Adipose tissue (tissue), 3 donors: ENCODE data around the gene KLHL10. TPM values are rescaled to one million over a fixed set of nuclear protein-coding genes. Genes with fewer than 3 reads are reported as not detected.

Source experiments
- H3K27ac ChIP-seq: one replicate; pipeline ENCODE4 v1.5.1; 2013; ENCODE audit warnings: low read depth, low read length
- WGBS, 3 donors: extraction: QIAGEN DNeasy Blood & Tissue Kit; methylation state at CpG; one replicate each; pipeline ENCODE4 v1.1.7; 2013; 5-methylcytosine and 5-hydroxymethylcytosine counted together
- polyA plus RNA-seq, 3 donors: library from polyadenylated mRNA; stranded (reverse); fragments of 200-250 nt; gene quantifications; one replicate each; pipeline ENCODE4 v1.2.3, GENCODE V29; 2013
- donor health status: healthy with polysubstance abuse.
- donor health status: Bipolar disorder and iron deficiency.
- donor health status: healthy.

The KLHL10 gene
- polyA plus RNA-seq, result under 1 TPM; 0.02 to 0.79 (median 0.64) TPM

DNA sequence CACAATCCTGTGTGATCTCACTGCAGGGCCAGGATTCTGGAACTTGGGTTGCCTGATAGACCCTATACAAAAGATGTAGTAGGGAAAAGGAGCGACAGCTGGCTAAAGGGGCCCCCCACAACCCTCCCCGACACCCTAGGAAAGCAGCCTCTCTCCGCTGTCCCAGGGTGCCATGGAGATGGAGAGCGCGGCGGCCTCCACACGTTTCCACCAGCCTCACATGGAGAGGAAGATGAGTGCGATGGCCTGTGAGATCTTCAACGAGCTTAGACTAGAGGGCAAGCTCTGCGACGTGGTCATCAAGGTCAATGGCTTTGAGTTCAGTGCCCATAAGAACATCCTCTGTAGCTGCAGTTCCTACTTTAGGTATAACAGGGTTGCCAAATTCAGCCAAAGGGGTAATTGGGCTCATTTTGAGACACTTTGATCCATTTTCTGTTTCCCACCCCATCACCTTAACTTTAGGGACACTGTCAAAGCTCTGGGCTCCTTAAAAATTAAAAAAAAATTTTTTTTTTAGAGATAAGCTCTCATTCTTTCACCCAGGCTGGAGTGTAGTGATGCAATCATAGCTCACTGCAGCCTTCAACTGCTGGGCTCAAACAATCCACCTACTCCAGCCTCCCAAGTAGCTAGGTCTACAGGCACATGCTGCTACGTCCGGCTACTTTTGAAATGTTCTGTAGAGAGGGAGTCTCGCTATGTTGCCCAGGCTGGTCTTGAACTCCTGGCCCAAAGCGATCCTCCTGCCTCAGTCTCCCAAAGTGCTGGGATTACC is at the start of gene KLHL10:
Gene KLHL10 (plus strand): TSS at position 65 of the 778 bp plus-strand sequence. CDS start 108 bp downstream, at position 173.
- 91 to 97% (median 96%) methylated on average over 15 of the region's 15 CpGs for WGBS, 3 donors
- H3K27ac ChIP-seq, result no peak within 1 kb of the TSS

DNA sequence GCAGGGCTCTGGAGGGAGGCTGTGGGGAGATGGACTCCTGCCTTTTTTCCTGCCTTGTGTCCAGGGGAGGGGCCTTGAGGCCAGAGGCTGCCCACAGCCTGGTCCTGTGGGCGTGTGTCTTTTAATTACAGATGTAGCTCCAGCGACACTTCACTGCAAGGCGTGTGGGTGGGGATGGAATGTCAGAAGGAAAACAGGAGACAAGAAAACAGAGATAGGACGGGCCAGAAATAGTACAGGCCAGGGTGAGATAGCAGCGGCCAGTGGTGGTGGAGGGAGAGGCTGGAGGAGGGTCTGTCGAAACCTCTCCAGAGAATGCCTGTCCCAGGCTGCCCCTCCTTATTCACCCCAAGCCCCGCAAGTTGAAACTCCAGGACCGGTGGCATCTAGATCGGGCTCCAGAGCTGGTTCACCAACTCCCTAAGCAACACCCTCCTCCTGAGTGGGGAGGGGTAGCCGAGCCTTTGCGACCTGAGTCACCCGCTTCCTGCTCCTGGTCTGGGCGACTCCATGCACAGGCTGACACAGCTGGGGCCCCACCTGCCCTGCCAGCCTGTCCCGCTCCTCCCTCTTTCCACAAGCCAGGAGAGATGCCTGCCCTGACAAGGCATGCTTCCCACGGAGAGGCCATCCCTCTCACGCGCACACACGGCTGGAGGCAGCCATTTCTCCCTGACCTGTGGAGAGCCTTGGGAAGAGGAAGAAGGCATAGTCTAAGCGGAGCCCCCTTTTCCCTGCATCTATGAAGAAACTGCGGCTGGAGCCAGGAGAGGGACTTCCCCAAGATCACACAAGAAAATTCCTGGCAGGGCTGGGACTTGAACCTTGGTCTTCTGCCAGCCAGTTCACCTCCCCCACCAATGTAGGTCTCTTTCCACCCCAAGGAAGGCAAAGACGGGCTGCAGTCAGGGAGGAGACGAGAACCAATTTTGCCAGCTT is 44.5 kb upstream of the KLHL10 start:
- no peak overlapping the region for H3K27ac ChIP-seq
- 18 to 35% (median 33%) methylated on average over 22 of the region's 22 CpGs for WGBS, 3 donors

DNA sequence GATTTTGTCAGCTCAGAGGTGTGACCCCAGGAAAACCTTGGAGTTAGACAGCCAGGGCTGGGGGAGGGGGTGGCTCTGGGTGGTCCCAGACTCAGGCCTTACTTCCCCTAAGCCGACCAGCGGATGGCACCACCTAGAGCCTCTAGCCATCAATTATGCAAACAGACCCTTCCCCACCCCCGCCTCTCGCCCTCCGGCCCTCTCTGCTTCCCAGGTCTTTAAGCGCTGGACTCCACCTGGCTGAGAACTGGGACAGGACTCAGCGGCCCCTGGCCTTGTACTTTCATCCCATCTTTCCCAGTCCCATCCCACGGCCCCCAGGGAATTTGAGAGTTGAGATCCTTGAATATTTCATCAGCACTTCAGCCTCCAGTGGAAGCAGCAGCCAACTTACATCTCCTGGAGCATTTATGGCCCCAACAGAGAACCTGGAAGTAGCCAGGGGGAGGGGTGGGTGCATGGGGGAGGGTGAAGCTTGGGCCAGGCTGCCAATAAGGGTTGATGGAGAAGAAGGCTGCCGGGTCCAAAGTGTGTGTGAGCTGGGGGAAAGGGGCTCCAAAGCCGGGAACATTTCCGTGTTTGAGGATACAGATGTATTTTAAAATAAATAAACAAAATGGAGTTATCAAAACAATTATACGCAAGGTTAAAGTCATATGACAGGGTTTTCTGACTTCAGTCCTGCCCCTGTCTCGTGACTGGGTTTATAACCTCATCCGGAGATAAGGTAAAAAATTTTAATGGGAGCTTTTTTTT is 43.7 kb upstream of the KLHL10 start:
- WGBS, 3 donors, result 65 to 76% (median 72%) methylated on average over 14 of the region's 14 CpGs
- H3K27ac ChIP-seq, result no peak overlapping the region

DNA sequence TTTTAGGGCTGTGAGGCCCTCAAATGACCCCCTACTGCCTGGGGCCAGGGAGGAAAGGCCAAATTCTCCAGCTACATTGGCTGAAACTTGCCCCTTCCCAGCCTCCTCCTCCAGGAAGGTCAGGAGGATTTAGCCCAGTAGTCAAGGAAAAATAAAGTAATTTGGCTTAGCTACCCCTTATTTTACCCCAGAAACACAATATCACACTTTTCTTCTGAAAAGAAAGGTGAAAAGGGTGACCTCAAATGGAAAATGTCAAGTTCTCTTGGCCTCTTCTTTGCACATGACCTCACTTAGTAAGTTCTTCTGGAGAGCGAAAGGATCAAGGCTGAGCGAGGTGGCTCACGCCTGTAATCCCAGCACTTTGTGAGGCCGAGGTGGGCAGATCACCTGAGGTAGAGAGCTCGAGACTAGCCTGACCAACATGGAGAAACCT is 43.1 kb upstream of the KLHL10 start:
- H3K27ac ChIP-seq, result no peak overlapping the region

DNA sequence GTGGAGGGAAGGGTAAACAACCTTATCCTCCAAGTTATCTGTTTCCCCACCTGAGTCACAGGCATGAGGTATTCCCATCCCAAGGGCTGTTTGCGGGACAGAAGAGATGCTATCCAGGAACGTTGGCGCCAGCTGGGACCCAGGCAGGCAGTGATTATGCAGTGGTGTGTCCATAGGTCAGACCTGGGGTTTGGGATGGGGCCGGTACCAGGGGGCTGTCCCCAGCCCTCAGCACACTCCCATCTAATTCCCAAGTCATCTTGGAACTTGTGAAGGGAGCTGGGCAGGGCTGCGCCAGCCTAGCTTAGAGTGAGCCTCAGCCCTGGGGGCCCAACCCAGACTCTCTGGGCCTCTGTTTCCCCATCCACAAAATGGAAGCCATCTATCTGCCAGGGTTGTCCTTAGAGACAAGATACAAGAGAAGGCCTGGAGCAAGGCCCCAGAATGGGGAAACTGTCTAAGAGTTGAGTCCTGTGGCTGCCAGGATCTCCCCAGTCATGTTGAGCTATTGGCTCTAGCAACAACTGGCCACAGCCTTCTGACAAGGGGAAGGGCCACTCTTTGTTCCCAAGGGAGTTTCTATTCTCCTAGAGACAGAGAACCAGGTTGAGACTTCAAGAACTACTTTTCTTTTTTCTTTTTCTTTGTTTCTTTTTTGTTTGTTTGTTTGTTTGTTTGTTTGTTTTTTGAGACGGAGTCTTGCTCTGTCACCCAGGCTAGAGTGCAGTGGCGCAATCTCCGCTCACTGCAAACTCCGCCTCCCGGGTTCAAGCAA is 41.3 kb upstream of the KLHL10 start:
- no peak overlapping the region for H3K27ac ChIP-seq
- WGBS, 3 donors, result 86 to 91% (median 88%) methylated on average over 10 of the region's 10 CpGs

More for the DNA sequence above, 43.1 kb upstream of the KLHL10 start:
- WGBS, 3 donors, result 96 to 99% (median 97%) methylated on average over 5 of the region's 5 CpGs

DNA sequence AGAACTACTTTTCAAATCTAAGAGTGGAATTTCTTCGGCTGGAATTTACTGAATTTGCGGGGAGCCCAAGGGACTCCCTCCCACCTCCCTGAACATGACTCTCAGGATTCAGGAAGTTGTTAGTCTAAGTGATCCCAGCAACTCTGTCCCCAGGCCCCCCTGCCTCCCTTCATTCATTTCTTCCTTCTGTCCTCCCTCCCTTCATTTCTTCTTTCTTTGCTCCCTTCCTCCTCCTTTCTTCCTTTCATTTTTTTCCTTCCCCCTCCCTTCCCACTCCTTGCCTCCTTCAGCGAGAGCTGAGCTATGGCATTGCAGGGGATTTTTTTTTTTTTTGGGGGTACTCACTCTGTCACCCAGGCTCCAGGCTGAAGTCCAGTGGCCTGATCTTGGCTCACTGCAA is 40.2 kb upstream of the KLHL10 start:
- no peak overlapping the region for H3K27ac ChIP-seq
- 76 to 84% (median 80%) methylated on average over 3 of the region's 3 CpGs for WGBS, 3 donors

DNA sequence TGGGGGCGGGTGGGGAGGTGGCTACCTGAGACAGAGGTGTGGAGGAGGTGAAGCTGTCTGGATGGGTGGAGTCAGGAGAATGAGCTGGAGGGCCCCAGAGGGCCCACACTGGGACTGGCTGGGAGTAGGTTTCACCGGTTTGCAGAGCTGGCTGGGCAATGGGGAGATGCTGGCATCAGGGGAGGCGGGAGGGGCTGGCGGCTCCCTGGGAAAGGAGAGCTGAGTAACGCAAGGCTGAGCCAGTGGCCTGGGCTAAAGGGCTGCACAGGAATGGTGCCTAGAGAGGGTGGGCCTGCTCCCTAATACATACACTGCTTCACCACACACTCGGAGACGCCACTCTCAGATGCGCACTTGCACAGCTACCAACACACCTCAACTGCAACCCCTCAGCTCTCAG is 38.3 kb upstream of the KLHL10 start:
- WGBS, 3 donors, result 89 to 94% (median 91%) methylated on average over 8 of the region's 8 CpGs
- H3K27ac ChIP-seq, result no peak overlapping the region

DNA sequence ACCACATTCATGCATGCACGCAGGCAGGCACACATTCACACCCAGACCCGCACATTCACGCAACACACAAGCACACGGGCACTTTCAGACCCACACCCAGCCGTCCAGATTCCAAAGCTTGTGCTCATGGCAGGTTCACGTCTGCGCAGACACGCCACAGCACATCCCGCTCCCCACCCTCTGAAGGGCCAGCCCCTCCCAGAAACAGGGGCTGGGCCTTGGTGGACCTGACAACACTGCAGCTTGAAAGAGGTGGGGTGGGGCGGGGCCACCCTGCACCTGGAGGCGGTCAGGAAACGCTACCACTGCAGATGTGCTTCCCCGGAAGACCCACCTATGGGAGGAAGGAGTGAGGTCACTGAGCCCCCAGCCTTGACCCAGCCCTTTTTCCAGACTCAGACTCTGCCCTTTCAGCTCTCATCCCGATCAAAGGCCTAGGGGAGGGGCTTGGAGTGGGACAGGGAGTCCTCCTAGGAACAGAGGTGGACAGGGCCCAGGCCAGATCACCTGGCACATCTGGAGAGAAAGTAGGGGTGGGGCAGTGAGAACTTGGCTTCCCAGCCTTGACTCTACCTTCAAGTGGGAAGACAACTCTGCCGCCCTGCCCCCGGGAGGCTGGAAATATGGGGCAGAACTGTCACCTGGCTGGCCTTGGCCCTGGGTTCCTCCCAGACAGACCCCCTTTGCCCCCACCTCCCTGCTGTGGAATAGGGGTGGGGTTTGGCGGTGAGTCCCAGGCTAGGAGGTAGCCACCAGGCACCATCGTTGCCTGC is 36.8 kb upstream of the KLHL10 start:
- no peak overlapping the region for H3K27ac ChIP-seq

DNA sequence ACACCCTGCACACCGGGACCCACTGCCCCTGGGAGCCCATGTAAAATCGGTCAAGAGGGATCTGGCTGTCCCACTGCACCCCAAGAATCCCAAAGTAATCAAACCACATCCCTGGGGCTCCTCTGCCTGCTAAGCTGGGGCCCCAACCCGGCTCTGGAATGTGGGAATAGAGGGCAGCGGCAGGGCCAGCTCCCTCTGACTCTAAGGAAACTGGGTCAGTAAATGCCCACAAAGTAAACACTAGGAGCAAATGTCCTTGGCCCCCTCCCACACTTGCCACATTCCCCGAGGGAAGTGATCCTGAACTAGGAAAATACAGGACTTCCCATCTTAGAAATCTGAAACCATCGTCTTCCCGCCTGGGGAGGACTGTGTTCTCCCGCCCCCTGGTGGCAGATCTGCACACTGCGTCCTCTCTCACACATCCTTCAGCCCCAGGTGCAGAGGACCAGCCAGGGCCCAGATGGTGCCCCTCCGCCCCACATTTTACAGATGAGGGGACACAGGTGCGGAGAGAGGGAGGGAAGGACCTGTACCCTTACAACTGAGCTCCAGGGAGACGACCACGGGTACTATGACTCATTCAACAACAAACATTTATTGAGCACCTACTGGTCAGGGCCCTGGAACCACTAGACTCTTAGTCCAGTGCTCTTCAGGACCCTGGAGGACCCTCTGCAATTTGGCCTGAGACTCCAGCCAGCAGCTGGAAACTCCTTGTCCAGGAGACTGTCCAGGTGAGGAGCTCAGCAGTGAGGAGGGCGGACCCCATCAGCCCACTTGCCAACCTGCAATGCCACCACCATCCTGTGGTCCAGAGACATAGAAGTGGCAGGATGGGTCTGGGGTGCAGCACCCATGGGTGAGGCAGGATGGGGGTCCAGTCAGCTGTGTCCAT is 36.0 kb upstream of the KLHL10 start:
- no peak overlapping the region for H3K27ac ChIP-seq

More for the DNA sequence above, 36.8 kb upstream of the KLHL10 start:
- WGBS, 3 donors, result 49 to 54% (median 52%) methylated on average over 18 of the region's 18 CpGs

DNA sequence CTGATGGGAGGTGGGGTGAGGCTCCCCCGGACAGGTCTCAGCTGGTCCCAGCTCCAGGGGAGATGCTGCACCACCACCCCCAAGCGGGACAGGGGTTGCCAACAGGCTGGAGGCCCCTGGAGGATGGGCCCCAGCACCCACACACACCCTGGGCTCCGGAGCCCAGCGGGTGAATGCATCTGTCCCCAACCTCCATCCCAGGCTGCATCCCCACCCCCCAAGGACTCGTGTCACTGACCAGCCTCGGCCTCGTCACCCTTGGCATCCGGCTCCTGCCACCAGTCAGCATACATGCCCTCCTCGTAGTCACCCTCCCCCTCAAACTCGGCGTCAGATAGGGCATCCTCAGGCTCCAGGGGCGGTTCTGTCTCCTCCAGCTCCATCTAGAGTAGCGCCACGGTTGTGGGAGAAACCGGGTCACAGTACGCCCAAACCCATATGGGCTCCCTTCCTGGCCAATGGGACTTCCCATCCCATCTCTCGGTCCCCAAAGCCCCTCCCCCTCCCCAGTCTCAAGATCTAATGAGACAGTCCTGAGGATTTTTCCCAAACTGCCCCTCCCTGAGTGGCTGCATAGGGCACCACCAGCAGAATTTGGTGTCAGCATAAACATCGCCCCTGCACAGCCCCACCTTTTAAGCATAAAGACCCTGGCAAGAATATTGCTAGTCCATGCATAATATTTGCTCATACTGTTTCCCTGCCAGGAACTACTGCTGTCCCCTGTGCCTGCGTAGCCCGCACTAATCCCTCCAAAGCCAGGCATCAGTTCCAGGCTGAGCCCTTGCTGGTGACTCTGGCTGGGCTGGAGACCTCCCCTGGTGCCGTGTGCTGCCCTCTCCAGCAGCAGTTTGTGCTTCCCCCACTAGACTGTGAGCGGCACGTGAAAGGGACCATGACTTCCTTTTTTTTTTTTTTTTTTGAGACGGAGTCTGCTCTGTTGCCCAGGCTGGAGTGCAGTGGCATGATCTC is 34.3 kb upstream of the KLHL10 start:
- WGBS, 3 donors, result 64 to 76% (median 64%) methylated on average over 22 to 24 of the region's 24 CpGs
- no peak overlapping the region for H3K27ac ChIP-seq

More for the DNA sequence above, 36.0 kb upstream of the KLHL10 start:
- WGBS, 3 donors, result 10 to 18% (median 13%) methylated on average over 14 of the region's 14 CpGs

DNA sequence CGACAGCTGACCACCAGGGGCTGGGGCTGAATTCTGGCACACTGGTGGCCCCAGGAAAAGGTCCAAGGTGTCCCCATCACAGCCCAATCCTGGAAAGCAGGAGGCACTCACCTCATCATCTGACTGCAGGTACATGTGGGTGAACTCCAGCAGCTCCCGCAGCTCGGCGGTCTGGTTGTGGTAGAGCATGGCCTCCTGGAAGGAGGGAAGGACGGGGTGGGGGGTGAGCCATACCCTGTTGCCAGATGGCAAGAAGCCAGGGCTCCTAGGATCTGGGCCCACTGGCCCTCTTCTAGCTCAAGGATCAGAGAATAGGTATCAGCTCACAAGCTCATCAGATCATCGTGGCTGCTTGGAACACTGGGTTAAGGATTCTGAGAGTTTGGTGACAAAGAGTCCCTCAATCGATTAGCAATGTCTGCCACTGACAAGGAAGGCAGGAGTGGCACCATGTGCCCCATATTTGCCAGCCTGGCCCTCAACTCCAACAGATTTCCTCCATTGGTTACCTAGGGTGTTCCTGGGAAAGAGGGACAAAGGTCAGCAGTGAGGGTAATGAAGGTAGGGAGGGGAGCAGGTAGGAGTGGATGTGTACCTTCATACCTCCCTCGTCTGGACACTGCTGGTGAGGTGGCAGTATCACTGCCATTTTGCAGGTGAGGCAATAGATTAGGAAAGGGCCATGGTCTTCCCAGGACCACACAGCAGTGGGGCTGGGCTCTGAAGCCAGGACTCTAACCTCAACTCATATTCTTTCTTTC is 30.8 kb upstream of the KLHL10 start:
- H3K27ac ChIP-seq, result no peak overlapping the region
- WGBS, 3 donors, result 87 to 91% (median 90%) methylated on average over 8 of the region's 8 CpGs

DNA sequence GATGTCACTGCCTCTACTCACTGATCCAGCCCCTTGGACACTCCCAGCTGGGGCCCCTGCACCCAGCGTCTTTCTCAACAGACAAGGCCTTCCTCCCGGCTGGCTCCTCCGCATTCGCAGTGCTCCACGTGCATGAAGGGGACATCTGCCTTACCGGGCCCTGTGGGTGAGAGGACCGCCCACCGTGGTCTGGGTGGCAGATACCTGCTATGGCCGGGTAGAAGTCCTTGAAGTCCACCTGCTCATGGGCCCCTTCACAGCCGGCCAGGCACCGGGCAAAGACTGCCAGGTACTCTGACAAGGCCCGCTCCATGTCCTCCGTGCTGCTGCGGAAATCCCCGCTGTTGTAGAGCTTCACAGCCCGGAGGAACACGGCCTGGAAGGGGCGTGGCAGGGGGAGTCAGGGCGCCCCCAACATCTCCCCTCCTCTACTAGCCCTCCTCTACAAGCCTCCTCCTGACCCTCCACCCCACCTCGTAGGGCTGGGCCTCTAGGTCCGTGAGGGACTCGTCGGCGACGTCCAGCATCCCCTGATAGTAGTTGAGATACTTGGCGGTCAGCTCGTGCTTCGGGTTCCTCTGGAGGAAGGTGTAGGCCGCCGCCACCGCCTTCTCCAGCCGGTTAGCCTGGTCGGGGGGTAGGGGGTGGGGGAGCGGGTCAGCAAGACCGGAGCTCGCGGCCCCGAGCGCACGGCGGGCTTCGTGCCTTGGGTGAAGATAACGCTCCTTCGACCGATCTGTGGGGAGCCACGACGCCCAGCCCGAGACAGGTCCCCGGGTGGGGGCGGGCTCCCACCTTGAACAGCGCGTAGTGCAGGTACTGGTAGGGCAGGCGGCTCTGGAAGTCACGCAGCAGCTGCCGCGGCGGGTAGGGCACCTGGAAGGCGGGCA is 26.7 kb upstream of the KLHL10 start:
- H3K27ac ChIP-seq, result no peak overlapping the region
- 15 to 29% (median 28%) methylated on average over 56 to 58 of the region's 58 CpGs for WGBS, 3 donors

DNA sequence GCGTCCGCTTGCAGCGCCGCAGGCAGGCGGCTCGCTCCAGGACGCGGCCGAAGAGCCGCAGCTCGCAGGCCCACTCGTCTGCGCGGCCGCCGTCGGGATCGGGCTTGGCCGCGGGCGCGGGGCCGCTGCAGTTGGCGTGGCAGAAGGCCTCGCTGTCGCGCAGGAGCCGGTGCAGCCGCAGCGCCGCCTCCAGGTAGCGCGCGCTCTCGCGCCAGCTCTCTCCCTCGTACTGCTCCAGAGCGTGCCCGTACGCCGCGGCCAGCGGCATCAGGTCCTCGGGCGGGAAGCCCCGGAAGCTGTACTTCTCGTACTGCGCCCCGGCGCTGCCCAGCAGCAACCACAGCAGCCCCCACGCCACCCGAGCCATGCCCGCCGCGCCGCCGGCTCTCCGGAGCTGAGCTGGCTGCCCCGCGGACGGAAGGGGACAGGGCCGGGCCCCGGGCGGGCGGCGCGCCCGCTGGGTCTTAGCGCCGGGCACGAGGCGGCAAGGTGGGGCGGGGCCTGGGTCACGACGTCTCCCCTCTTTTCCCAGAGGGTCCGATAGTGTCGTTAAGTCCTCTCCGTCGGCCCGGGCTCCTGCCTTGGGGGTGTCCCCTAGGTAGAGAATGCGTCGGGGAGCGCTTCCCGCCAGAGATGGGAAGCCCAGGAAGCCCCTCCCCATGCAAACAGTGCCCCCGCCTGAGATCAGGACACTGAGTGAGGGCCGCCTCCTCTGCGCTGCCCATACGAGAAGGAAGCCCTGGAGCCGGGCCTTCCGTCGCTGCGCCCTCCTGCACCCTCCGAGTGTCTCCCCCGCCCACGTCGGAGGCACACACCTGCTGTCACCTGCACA is 25.9 kb upstream of the KLHL10 start, which contains the start of gene P3H4:
Gene P3H4 (minus strand): TSS at position 401 of the 832 bp plus-strand sequence. CDS start 34 bp downstream, at position 367.
- no peak within 1 kb of the TSS for H3K27ac ChIP-seq
- WGBS, 3 donors, result 0 to 1% (median 1%) methylated on average over 73 to 95 of the region's 96 CpGs
